KG1 (cell line): Measurements from ENCODE around the gene GOLGA3.
"Not testable (repeated sequence)": the region's sequence is repeated elsewhere in the genome, so short reads cannot be mapped to it uniquely, and the experiment has no call there.

Experiments used
- DNase-seq: peaks from one replicate; lab custom pipeline; 2025; lab: John Stamatoyannopoulos, UW

GOLGA3 gene

GRCh38 chr12:132847363-132848356 lies 19.0 kb upstream of the GOLGA3 start:
- DNase-seq = no peak

- DNase-seq = not testable (repeated sequence)
These were observed 16.0 kb upstream of the GOLGA3 start for GRCh38 chr12:132844681-132845080.

GRCh38 chr12:132842449-132843045 lies 13.9 kb upstream of the GOLGA3 start:
- DNase-seq = no peak

- no peak for DNase-seq
These were observed 12.5 kb upstream of the GOLGA3 start for GRCh38 chr12:132841151-132841550.

GRCh38 chr12:132840536-132840935 lies 11.9 kb upstream of the GOLGA3 start:
- DNase-seq = no peak

GRCh38 chr12:132839558-132840235 lies 11.0 kb upstream of the GOLGA3 start:
- no peak for DNase-seq

GRCh38 chr12:132838410-132839080 lies 9.9 kb upstream of the GOLGA3 start:
- DNase-seq = no peak

GRCh38 chr12:132837693-132838409 lies 9.2 kb upstream of the GOLGA3 start:
- no peak for DNase-seq

- DNase-seq = no peak
These were observed 8.2 kb upstream of the GOLGA3 start for GRCh38 chr12:132836795-132837331.

GRCh38 chr12:132836230-132836629 lies 7.6 kb upstream of the GOLGA3 start:
- not testable (repeated sequence) for DNase-seq

- peak; percentile 25 for DNase-seq
These were observed 6.7 kb upstream of the GOLGA3 start for GRCh38 chr12:132835076-132836025.

GRCh38 chr12:132834181-132834711 lies 5.6 kb upstream of the GOLGA3 start:
- DNase-seq = peak; percentile 21

GRCh38 chr12:132833341-132833740 lies 4.7 kb upstream of the GOLGA3 start:
- DNase-seq = no peak

GRCh38 chr12:132831771-132832170 lies 3.1 kb upstream of the GOLGA3 start:
- DNase-seq = no peak

- DNase-seq = no peak
These were observed 636 bp downstream of the GOLGA3 start for GRCh38 chr12:132827763-132828703.

GRCh38 chr12:132825861-132826260 lies 2.8 kb downstream of the GOLGA3 start:
- DNase-seq = no peak

- no peak for DNase-seq
These were observed 3.6 kb downstream of the GOLGA3 start for GRCh38 chr12:132825089-132825488.

GRCh38 chr12:132824053-132824452 lies 4.6 kb downstream of the GOLGA3 start:
- DNase-seq = no peak

- DNase-seq = no peak
These were observed 10.1 kb downstream of the GOLGA3 start for GRCh38 chr12:132818562-132818961.
